ENCODE measurements around the gene STRADB. TPM values are rescaled to one million over a fixed set of nuclear protein-coding genes. Genes with fewer than 3 reads are reported as not detected.

STRADB gene
- total and polyA plus RNA-seq, 5 donors, result 35.4 to 51.3 (median 46.9) TPM

GRCh38 chr2:201507725-201508124, 56.2 kb downstream of the STRADB start:
- WGBS, result 83% methylated on average over 4 of the region's 4 CpGs

GRCh38 chr2:201513271-201513670, 61.7 kb downstream of the STRADB start:
- Histone ChIP-seq H3K4me3 (ENCODE audit: low read length) (no peak overlapping the region), H3K4me1 (ENCODE audit: control insufficient read depth, insufficient read depth, low read length) (no peaks in the 10 kb centered on the region), H3K27ac (ENCODE audit: low read length) (no peak overlapping the region), H3K27me3 (ENCODE audit: control insufficient read depth, insufficient read depth) (no peaks in the 10 kb centered on the region), H3K9me3 (ENCODE audit: control insufficient read depth, low read length) (no peaks in the 10 kb centered on the region)
- WGBS, result 68% methylated on average over 1 of the region's 1 CpG
- intact Hi-C loops (cut with DNase I), result no loop called here
- DNase-seq (no peak), ATAC-seq (no peak)

More at GRCh38 chr2:201507725-201508124, 56.2 kb downstream of the STRADB start:
- no peak for DNase-seq
- intact Hi-C loops (cut with DNase I), result no loop called here
- Histone ChIP-seq H3K27ac (ENCODE audit: low read length) (no peak overlapping the region), H3K9me3 (ENCODE audit: control insufficient read depth, low read length) (no peaks in the 10 kb centered on the region), H3K4me1 (ENCODE audit: control insufficient read depth, insufficient read depth, low read length) (no peaks in the 10 kb centered on the region), H3K27me3 (ENCODE audit: control insufficient read depth, insufficient read depth) (no peaks in the 10 kb centered on the region), H3K4me3 (ENCODE audit: low read length) (no peak overlapping the region)
- no peak for ATAC-seq

GRCh38 chr2:201515573-201516246, 64.2 kb downstream of the STRADB start:
- peaks cover 2% of the 10 kb centered on the region for H3K9me3 ChIP-seq (ENCODE audit: control insufficient read depth, low read length)
- no peaks in the 10 kb centered on the region for H3K4me1 ChIP-seq (ENCODE audit: control insufficient read depth, insufficient read depth, low read length)
- no peak overlapping the region for H3K4me3 ChIP-seq (ENCODE audit: low read length)
- no peak for ATAC-seq
- intact Hi-C loops (cut with DNase I), result no loop called here
- H3K27ac ChIP-seq (ENCODE audit: low read length), result no peak overlapping the region
- 77% methylated on average over 4 of the region's 4 CpGs for WGBS
- H3K27me3 ChIP-seq (ENCODE audit: control insufficient read depth, insufficient read depth), result no peaks in the 10 kb centered on the region
- DNase-seq, result no peak

- Histone ChIP-seq H3K4me1 (ENCODE audit: control insufficient read depth, insufficient read depth, low read length) (no peaks in the 10 kb centered on the region), H3K9me3 (ENCODE audit: control insufficient read depth, low read length) (peaks cover 2% of the 10 kb centered on the region), H3K4me3 (ENCODE audit: low read length) (no peak overlapping the region), H3K27me3 (ENCODE audit: control insufficient read depth, insufficient read depth) (no peaks in the 10 kb centered on the region), H3K27ac (ENCODE audit: low read length) (no peak overlapping the region)
- DNase-seq, result no peak
- ATAC-seq, result no peak
- intact Hi-C loops (cut with DNase I), result no loop called here
- WGBS, result 58% methylated on average over 4 of the region's 4 CpGs
Observed at GRCh38 chr2:201517094-201517493, 65.6 kb downstream of the STRADB start.

- ATAC-seq (no peak), DNase-seq (no peak)
- 93% methylated on average over 2 of the region's 2 CpGs for WGBS
- Histone ChIP-seq H3K4me1 (ENCODE audit: control insufficient read depth, insufficient read depth, low read length) (no peaks in the 10 kb centered on the region), H3K27ac (ENCODE audit: low read length) (no peak overlapping the region), H3K27me3 (ENCODE audit: control insufficient read depth, insufficient read depth) (no peaks in the 10 kb centered on the region), H3K4me3 (ENCODE audit: low read length) (no peak overlapping the region), H3K9me3 (ENCODE audit: control insufficient read depth, low read length) (peaks cover 2% of the 10 kb centered on the region)
- intact Hi-C loops (cut with DNase I), result no loop called here
Observed at GRCh38 chr2:201520201-201520600, 68.7 kb downstream of the STRADB start.

GRCh38 chr2:201522965-201523364, 71.4 kb downstream of the STRADB start:
- H3K9me3 ChIP-seq (ENCODE audit: control insufficient read depth, low read length), result peaks cover 2% of the 10 kb centered on the region
- H3K27ac ChIP-seq (ENCODE audit: low read length), result no peak overlapping the region
- DNase-seq, result no peak
- no peaks in the 10 kb centered on the region for H3K27me3 ChIP-seq (ENCODE audit: control insufficient read depth, insufficient read depth)
- no peak for ATAC-seq
- no peaks in the 10 kb centered on the region for H3K4me1 ChIP-seq (ENCODE audit: control insufficient read depth, insufficient read depth, low read length)
- H3K4me3 ChIP-seq (ENCODE audit: low read length), result no peak overlapping the region
- intact Hi-C loops (cut with DNase I), result no loop called here
- 91% methylated on average over 5 of the region's 5 CpGs for WGBS

GRCh38 chr2:201523506-201523905, 72.0 kb downstream of the STRADB start:
- 0% methylated on average over 1 of the region's 1 CpG for WGBS
- ATAC-seq (no peak), DNase-seq (no peak)
- no peak overlapping the region for H3K4me3 ChIP-seq (ENCODE audit: low read length)
- no peaks in the 10 kb centered on the region for H3K27me3 ChIP-seq (ENCODE audit: control insufficient read depth, insufficient read depth)
- intact Hi-C loops (cut with DNase I), result no loop called here
- no peaks in the 10 kb centered on the region for H3K4me1 ChIP-seq (ENCODE audit: control insufficient read depth, insufficient read depth, low read length)
- peaks cover 2% of the 10 kb centered on the region for H3K9me3 ChIP-seq (ENCODE audit: control insufficient read depth, low read length)
- H3K27ac ChIP-seq (ENCODE audit: low read length), result no peak overlapping the region

Other genes with a start within 250 kb of the STRADB start
- 1 to 10 TPM; 3.7 to 5.4 (median 4.7) TPM for gene CASP8, start 191.2 kb upstream of the STRADB start, total RNA-seq
- 2.6 TPM for gene CASP8, start 191.2 kb upstream of the STRADB start, polyA plus RNA-seq
- 1 to 10 TPM; 5.5 to 8.7 (median 6.7) TPM for gene FLACC1, start 94.4 kb upstream of the STRADB start, total RNA-seq
- 4.1 TPM for gene FLACC1, start 94.4 kb upstream of the STRADB start, polyA plus RNA-seq
- gene TRAK2, start 282 bp upstream of the STRADB start, total RNA-seq, result 100 to 1,000 TPM in 3 of 4 donors, 10 to 100 TPM in 1; 98.2 to 141 (median 134) TPM
- gene TRAK2, start 282 bp upstream of the STRADB start, polyA plus RNA-seq, result 37.6 TPM
- gene TMEM237, start 191.8 kb downstream of the STRADB start, total RNA-seq, result 10 to 100 TPM; 17.9 to 22.8 (median 20.4) TPM
- 12.1 TPM for gene TMEM237, start 191.8 kb downstream of the STRADB start, polyA plus RNA-seq
- gene MPP4, start 246.9 kb downstream of the STRADB start, total RNA-seq, result under 1 TPM in 2 of 4 donors, not detected in 2; 0.14 to 0.35 TPM
- gene MPP4, start 246.9 kb downstream of the STRADB start, polyA plus RNA-seq, result not detected